GM23338 (cell line): ENCODE data around the gene SCN3B. TPM values are rescaled to one million over a fixed set of nuclear protein-coding genes. Genes with fewer than 3 reads are reported as not detected.

Source experiments
- ATAC-seq: fragments of 200-7000 bp; cut with Tn5 transposase; 3 replicates; pipeline ENCODE4 v1.9.1; 2020
- DNase-seq: peaks from one replicate; pipeline ENCODE4 v3.0.0-alpha.2; 2015; ENCODE audit warnings: low spot score
- H2AFZ ChIP-seq: fragments of 200-600 bp; sonication (generic); 2 replicates; pipeline ENCODE4 v1.8.0; 2016; ENCODE audit warnings: antibody characterized with exemption, mild to moderate bottlenecking, moderate library complexity
- H3F3A ChIP-seq: fragments of 200-600 bp; sonication (generic); replicated peaks from 2 replicates; pipeline ENCODE4 v1.8.0; 2017; ENCODE audit warnings: antibody characterized with exemption, mixed run types, low read depth
- H3K27ac ChIP-seq: fragments of 200-600 bp; sonication (generic); 2 replicates; pipeline ENCODE4 v1.6.1; 2016; ENCODE audit warnings: low read depth
- H3K27me3 ChIP-seq: fragments of 200-600 bp; sonication (generic); 2 replicates; pipeline ENCODE4 v1.8.0; 2016; ENCODE audit warnings: mild to moderate bottlenecking, mixed run types, moderate library complexity; ENCODE audit not compliant: insufficient read depth
- H3K36me3 ChIP-seq: fragments of 200-600 bp; sonication (generic); 2 replicates; pipeline ENCODE4 v1.8.0; 2016; ENCODE audit warnings: mild to moderate bottlenecking; ENCODE audit not compliant: insufficient read depth
- H3K4me1 ChIP-seq: fragments of 200-600 bp; sonication (generic); 2 replicates; pipeline ENCODE4 v1.8.0; 2016; ENCODE audit warnings: mild to moderate bottlenecking, moderate library complexity; ENCODE audit not compliant: insufficient read depth
- H3K4me2 ChIP-seq: fragments of 200-600 bp; sonication (generic); 2 replicates; pipeline ENCODE4 v1.7.1; 2017; ENCODE audit warnings: mixed run types
- H3K4me3 ChIP-seq: fragments of 200-600 bp; sonication (generic); 2 replicates; pipeline ENCODE4 v1.6.1; 2016; ENCODE audit warnings: mixed run types
- H3K79me2 ChIP-seq: fragments of 200-600 bp; sonication (generic); replicated peaks from 2 replicates; pipeline ENCODE4 v1.8.0; 2017; ENCODE audit warnings: mild to moderate bottlenecking; ENCODE audit not compliant: insufficient read depth
- H3K9me2 ChIP-seq: fragments of 200-600 bp; sonication (generic); 2 replicates; pipeline ENCODE4 v1.8.0; 2017; ENCODE audit not compliant: insufficient read depth
- H4K20me1 ChIP-seq: fragments of 200-600 bp; sonication (generic); replicated peaks from 2 replicates; pipeline ENCODE4 v1.8.0; 2017; ENCODE audit warnings: mild to moderate bottlenecking; ENCODE audit not compliant: insufficient read depth
- H3K27ac Mint-ChIP-seq: 2 replicates; pipeline ENCODE4 v1.8.0; 2020; ENCODE audit warnings: inconsistent platforms, mild to moderate bottlenecking, moderate library complexity, mixed read lengths
- H3K27me3 Mint-ChIP-seq: 3 replicates; pipeline ENCODE4 v1.8.0; 2022; ENCODE audit warnings: low read depth, mild to moderate bottlenecking, moderate library complexity, mixed read lengths, inconsistent platforms; ENCODE audit not compliant: insufficient read depth, poor library complexity
- H3K36me3 Mint-ChIP-seq: 3 replicates; pipeline ENCODE4 v1.8.0; 2021; ENCODE audit warnings: low read depth, mild to moderate bottlenecking, inconsistent platforms, moderate library complexity, mixed read lengths
- H3K4me1 Mint-ChIP-seq: 3 replicates; pipeline ENCODE4 v1.8.0; 2020; ENCODE audit warnings: mild to moderate bottlenecking, inconsistent platforms, mixed read lengths
- H3K4me3 Mint-ChIP-seq: 3 replicates; pipeline ENCODE4 v1.8.0; 2021; ENCODE audit warnings: moderate library complexity, mild to moderate bottlenecking, inconsistent platforms, mixed read lengths
- H3K9me3 Mint-ChIP-seq: 3 replicates; pipeline ENCODE4 v1.8.0; 2020; ENCODE audit warnings: moderate library complexity, mild to moderate bottlenecking, inconsistent platforms, mixed read lengths
- EZH2 ChIP-seq: fragments of 200-600 bp; sonication (generic); IDR thresholded peaks from one replicate; pipeline ENCODE4 v1.8.0; 2017; ENCODE audit warnings: antibody characterized with exemption, mild to moderate bottlenecking, low read depth; ENCODE audit not compliant: unreplicated experiment
- EZH2phosphoT487 ChIP-seq: fragments of 200-600 bp; sonication (generic); IDR thresholded peaks from one replicate; pipeline ENCODE4 v1.8.1; 2018; ENCODE audit warnings: antibody characterized with exemption; ENCODE audit not compliant: unreplicated experiment
- NANOG ChIP-seq: IDR thresholded peaks from 2 replicates; pipeline ENCODE4 v1.6.1; 2016; ENCODE audit warnings: antibody characterized with exemption, borderline replicate concordance
- POLR2AphosphoS5 ChIP-seq: IDR thresholded peaks from 2 replicates; pipeline ENCODE4 v1.6.1; 2016; ENCODE audit warnings: antibody characterized with exemption, low read depth
- STAT1 ChIP-seq: IDR thresholded peaks from one replicate; pipeline ENCODE4 v1.6.1; 2016; ENCODE audit warnings: antibody characterized with exemption; ENCODE audit not compliant: unreplicated experiment
- ZNF114 ChIP-seq: fragments of 250-450 bp; sonication (Bioruptor Pico); IDR thresholded peaks from 2 replicates; pipeline ENCODE4 v1.5.0; 2020; ENCODE audit warnings: mild to moderate bottlenecking, moderate library complexity
- ZNF331 ChIP-seq: fragments of 250-450 bp; sonication (Bioruptor Pico); IDR thresholded peaks from 2 replicates; pipeline ENCODE4 v1.5.0; 2020; ENCODE audit warnings: low read depth, mild to moderate bottlenecking, moderate library complexity
- polyA plus RNA-seq: library from polyadenylated mRNA; unstranded; fragments of >200 nt; fragmentation: Nextera tagmentation; extraction: Ambion mirVana; gene quantifications from 2 replicates; pipeline ENCODE4 v1.2.1, GENCODE V29; 2016
- total RNA-seq: library from RNA; depleted of rRNA; stranded (reverse); fragments of >200 nt; shearing (Covaris generic); gene quantifications from 2 replicates; pipeline ENCODE4 v1.2.3, GENCODE V29; 2014
- TF ChIP-seq, protein P1 (sequence below): IDR thresholded peaks from 2 replicates; pipeline ENCODE4 v1.6.1; 2016; ENCODE audit warnings: antibody characterized with exemption
- TF ChIP-seq, protein P2 (sequence below): IDR thresholded peaks from one replicate; pipeline ENCODE4 v1.6.1; 2018; ENCODE audit warnings: antibody characterized with exemption; ENCODE audit not compliant: unreplicated experiment
- TF ChIP-seq, protein P3 (sequence below), 2 experiments: fragments of 200-600 bp in 1 of 2; sonication (generic) in 1 of 2; conservative IDR thresholded peaks; 2 replicates each; pipeline versions ENCODE4 v1.5.1 to v1.6.1; 2016 to 2017; ENCODE audit warnings: antibody characterized with exemption in 2 of 2, low read depth in 2 of 2, mild to moderate bottlenecking in 2 of 2, moderate library complexity in 1 of 2

The SCN3B gene
- total and polyA plus RNA-seq, 2 experiments from 2014 or later: 0.74 to 1.7 TPM

DNA sequence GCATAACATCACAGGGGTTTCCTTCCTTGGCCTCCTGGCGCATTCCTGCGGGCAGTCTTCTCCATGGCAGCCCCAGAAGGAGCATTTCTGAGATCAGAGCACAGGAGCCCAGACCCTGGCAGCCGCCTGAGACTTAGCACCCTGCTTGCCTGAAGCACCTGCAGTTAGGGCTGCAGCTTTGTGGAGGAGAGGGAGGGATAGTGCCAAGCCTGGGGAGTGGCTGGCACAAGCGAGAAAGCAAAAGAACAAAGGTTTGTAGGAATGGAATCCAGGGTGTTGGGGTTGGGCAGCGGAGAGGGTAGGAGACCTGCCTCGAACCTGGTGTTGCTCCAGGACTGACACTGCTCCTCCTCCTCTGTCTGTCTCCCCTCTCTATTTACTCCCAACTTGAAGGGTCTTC lies 66.9 kb downstream of the SCN3B start:
- peaks cover 19% of the 10 kb centered on the region for H3K4me1 Mint-ChIP-seq
- ATAC-seq: no peak
- Histone ChIP-seq H3K27ac (no peak overlapping the region), H3K4me1 (no peaks in the 10 kb centered on the region; the same call in 1 of the 2 replicates), H3K4me2 (no peak overlapping the region), H3K36me3 (no peaks in the 10 kb centered on the region), H4K20me1 (no peaks in the 10 kb centered on the region), H3K79me2 (no peaks in the 10 kb centered on the region; the same call in 1 of the 2 replicates), H3F3A (no peaks in the 10 kb centered on the region; the same call in 1 of the 2 replicates), H3K27me3 (no peaks in the 10 kb centered on the region), H2AFZ (no peak overlapping the region), H3K4me3 (no peak overlapping the region), H3K9me2 (no peaks in the 10 kb centered on the region; the same call in 1 of the 2 replicates)
- TF ChIP-seq NANOG (no peak), ZNF331 (CRISPR knock-in tag) (no peak), POLR2AphosphoS5 (no peak), EZH2phosphoT487 (no peak)
- TF ChIP-seq, protein P1, sequence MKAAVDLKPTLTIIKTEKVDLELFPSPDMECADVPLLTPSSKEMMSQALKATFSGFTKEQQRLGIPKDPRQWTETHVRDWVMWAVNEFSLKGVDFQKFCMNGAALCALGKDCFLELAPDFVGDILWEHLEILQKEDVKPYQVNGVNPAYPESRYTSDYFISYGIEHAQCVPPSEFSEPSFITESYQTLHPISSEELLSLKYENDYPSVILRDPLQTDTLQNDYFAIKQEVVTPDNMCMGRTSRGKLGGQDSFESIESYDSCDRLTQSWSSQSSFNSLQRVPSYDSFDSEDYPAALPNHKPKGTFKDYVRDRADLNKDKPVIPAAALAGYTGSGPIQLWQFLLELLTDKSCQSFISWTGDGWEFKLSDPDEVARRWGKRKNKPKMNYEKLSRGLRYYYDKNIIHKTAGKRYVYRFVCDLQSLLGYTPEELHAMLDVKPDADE: no peak
- TF ChIP-seq, protein P2, sequence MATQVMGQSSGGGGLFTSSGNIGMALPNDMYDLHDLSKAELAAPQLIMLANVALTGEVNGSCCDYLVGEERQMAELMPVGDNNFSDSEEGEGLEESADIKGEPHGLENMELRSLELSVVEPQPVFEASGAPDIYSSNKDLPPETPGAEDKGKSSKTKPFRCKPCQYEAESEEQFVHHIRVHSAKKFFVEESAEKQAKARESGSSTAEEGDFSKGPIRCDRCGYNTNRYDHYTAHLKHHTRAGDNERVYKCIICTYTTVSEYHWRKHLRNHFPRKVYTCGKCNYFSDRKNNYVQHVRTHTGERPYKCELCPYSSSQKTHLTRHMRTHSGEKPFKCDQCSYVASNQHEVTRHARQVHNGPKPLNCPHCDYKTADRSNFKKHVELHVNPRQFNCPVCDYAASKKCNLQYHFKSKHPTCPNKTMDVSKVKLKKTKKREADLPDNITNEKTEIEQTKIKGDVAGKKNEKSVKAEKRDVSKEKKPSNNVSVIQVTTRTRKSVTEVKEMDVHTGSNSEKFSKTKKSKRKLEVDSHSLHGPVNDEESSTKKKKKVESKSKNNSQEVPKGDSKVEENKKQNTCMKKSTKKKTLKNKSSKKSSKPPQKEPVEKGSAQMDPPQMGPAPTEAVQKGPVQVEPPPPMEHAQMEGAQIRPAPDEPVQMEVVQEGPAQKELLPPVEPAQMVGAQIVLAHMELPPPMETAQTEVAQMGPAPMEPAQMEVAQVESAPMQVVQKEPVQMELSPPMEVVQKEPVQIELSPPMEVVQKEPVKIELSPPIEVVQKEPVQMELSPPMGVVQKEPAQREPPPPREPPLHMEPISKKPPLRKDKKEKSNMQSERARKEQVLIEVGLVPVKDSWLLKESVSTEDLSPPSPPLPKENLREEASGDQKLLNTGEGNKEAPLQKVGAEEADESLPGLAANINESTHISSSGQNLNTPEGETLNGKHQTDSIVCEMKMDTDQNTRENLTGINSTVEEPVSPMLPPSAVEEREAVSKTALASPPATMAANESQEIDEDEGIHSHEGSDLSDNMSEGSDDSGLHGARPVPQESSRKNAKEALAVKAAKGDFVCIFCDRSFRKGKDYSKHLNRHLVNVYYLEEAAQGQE: no peak
- DNase-seq: no peak
- H3K27me3 Mint-ChIP-seq: peaks cover 6% of the 10 kb centered on the region
- H3K9me3 Mint-ChIP-seq: peaks cover 3% of the 10 kb centered on the region; the same call in 1 of the 3 replicates
- H3K4me3 Mint-ChIP-seq: no peak overlapping the region
- peaks cover 5% of the 10 kb centered on the region; the same call in 1 of the 3 replicates for H3K36me3 Mint-ChIP-seq
- H3K27ac Mint-ChIP-seq: no peak overlapping the region

DNA sequence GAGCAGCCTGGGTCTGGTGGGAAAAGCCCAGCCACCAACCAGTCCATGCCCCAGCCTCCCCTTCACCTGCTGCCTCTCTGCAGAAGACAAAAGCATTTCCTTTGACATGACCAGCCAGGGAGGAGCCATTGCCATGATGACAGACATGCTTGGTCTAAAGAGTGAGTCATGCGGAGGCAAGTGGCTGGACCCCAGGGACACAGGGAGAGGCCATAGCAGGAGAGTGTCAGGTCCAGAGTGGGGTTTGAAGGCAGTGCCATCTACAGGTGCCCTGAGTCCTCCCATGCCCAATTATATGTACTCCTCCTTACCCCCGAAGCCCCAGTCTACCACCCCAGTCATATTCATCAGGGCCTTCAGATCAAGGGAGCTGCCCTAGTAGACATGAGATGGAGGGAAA lies 67.4 kb downstream of the SCN3B start:
- Histone ChIP-seq H3K27ac (no peak overlapping the region), H3F3A (no peaks in the 10 kb centered on the region; the same call in 1 of the 2 replicates), H3K9me2 (no peaks in the 10 kb centered on the region; the same call in 1 of the 2 replicates), H3K27me3 (no peaks in the 10 kb centered on the region), H4K20me1 (no peaks in the 10 kb centered on the region), H3K79me2 (no peaks in the 10 kb centered on the region; the same call in 1 of the 2 replicates), H3K4me3 (no peak overlapping the region), H3K4me1 (no peaks in the 10 kb centered on the region; the same call in 1 of the 2 replicates), H3K36me3 (no peaks in the 10 kb centered on the region), H3K4me2 (no peak overlapping the region), H2AFZ (no peak overlapping the region)
- peaks cover 3% of the 10 kb centered on the region; the same call in 1 of the 3 replicates for H3K9me3 Mint-ChIP-seq
- no peak overlapping the region for H3K4me3 Mint-ChIP-seq
- peak overlapping the region; percentile 20; the same call in 1 of the 2 replicates for H3K27ac Mint-ChIP-seq
- ATAC-seq (no peak), DNase-seq (no peak)
- H3K27me3 Mint-ChIP-seq: peaks cover 6% of the 10 kb centered on the region
- H3K36me3 Mint-ChIP-seq: peaks cover 5% of the 10 kb centered on the region; the same call in 1 of the 3 replicates
- H3K4me1 Mint-ChIP-seq: peaks cover 22% of the 10 kb centered on the region
- TF ChIP-seq EZH2: no peak
- TF ChIP-seq, protein P1: no peak
- TF ChIP-seq ZNF331 (CRISPR knock-in tag): no peak
- TF ChIP-seq EZH2phosphoT487: no peak
- TF ChIP-seq ZNF114 (CRISPR knock-in tag): no peak
- no peak for TF ChIP-seq STAT1
- TF ChIP-seq, protein P3, sequence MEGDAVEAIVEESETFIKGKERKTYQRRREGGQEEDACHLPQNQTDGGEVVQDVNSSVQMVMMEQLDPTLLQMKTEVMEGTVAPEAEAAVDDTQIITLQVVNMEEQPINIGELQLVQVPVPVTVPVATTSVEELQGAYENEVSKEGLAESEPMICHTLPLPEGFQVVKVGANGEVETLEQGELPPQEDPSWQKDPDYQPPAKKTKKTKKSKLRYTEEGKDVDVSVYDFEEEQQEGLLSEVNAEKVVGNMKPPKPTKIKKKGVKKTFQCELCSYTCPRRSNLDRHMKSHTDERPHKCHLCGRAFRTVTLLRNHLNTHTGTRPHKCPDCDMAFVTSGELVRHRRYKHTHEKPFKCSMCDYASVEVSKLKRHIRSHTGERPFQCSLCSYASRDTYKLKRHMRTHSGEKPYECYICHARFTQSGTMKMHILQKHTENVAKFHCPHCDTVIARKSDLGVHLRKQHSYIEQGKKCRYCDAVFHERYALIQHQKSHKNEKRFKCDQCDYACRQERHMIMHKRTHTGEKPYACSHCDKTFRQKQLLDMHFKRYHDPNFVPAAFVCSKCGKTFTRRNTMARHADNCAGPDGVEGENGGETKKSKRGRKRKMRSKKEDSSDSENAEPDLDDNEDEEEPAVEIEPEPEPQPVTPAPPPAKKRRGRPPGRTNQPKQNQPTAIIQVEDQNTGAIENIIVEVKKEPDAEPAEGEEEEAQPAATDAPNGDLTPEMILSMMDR (conservative IDR thresholded peaks at IDR 0.05; ENCODE audit: low read depth in 2 of 2): no peak
